Prostate gland (tissue), 2 donors: ENCODE data around the gene KCNK6. TPM values are rescaled to one million over a fixed set of nuclear protein-coding genes. Genes with fewer than 3 reads are reported as not detected.

ENCODE experiments used
- DNase-seq: peaks from one replicate; pipeline ENCODE4 v3.0.0-alpha.2; 2019; ENCODE audit warnings: low spot score
- H3K27ac ChIP-seq, 2 donors: fragments of 200-600 bp; sonication (generic); 2 replicates each; pipeline ENCODE4 v1.5.1; 2017 to 2019
- H3K27me3 ChIP-seq: fragments of 200-600 bp; sonication (generic); replicated peaks from 2 replicates; pipeline ENCODE4 v1.5.1; 2019; ENCODE audit not compliant: insufficient read depth
- H3K36me3 ChIP-seq, 2 donors: fragments of 200-600 bp; sonication (generic); 1 replicate in 1 of 2; 2 replicates in 1 of 2; pipeline versions ENCODE4 v1.5.1 to v1.8.1; 2017 to 2019
- H3K4me1 ChIP-seq: fragments of 200-600 bp; sonication (generic); replicated peaks from 2 replicates; pipeline ENCODE4 v1.5.1; 2019
- H3K4me3 ChIP-seq, 2 donors: fragments of 200-600 bp; sonication (generic); 2 replicates each; pipeline ENCODE4 v1.5.1; 2017 to 2019
- H3K9me3 ChIP-seq: fragments of 200-600 bp; sonication (generic); 2 replicates; pipeline ENCODE4 v1.5.1; 2017
- CTCF ChIP-seq, 4 experiments: fragments of 200-600 bp in 2 of 4; fragments of 450-650 bp in 2 of 4; sonication (generic) in 2 of 4; IDR thresholded peaks; 1 replicate in 3 of 4; 2 replicates in 1 of 4; pipeline ENCODE4 v1.5.1; 2016 to 2019; ENCODE audit warnings: antibody characterized with exemption in 4 of 4, mild to moderate bottlenecking in 2 of 4, moderate library complexity in 2 of 4
- POLR2A ChIP-seq: fragments of 450-650 bp; IDR thresholded peaks from one replicate; pipeline ENCODE4 v1.6.1; 2016; ENCODE audit warnings: antibody characterized with exemption, mild to moderate bottlenecking
- POLR2AphosphoS5 ChIP-seq: sonication (generic); formaldehyde crosslinking; IDR thresholded peaks from one replicate; pipeline ENCODE4 v1.6.1; 2017; ENCODE audit warnings: antibody characterized with exemption
- WGBS: methylation state at CpG from one replicate; pipeline ENCODE4 v1.1.5; 2018; 5-methylcytosine and 5-hydroxymethylcytosine counted together
- intact Hi-C: fragments of 100-400 bp; cut with DNase I; formaldehyde crosslinking; loops from one replicate; pipeline ENCODE4 v1.14.2; 2022
- small RNA-seq, 2 donors: library from RNA; depleted of rRNA; stranded (forward); fragments of <200 nt; gene quantifications; one replicate each; pipeline ENCODE3, GENCODE V24; 2016
- total RNA-seq, 2 donors: library from RNA; depleted of rRNA; stranded (reverse); fragments of >200 nt; gene quantifications; one replicate each; pipeline ENCODE4 v1.1.0, GENCODE V29; 2016

Gene KCNK6
- total RNA-seq, 2 donors from 2014 or later = 5.9 to 7.3 TPM

- no peak for DNase-seq
- H3K9me3 ChIP-seq = no peaks in the 10 kb centered on the region
- H3K27me3 ChIP-seq = no peaks in the 10 kb centered on the region
- peaks cover 8% of the 10 kb centered on the region for H3K4me1 ChIP-seq
- 89% methylated on average over 9 of the region's 9 CpGs for WGBS
- TF ChIP-seq POLR2AphosphoS5 (no peak), POLR2A (no peak), CTCF (IDR thresholded peaks at IDR 0.05) (no peak)
- intact Hi-C loops = no loop called here
- no peak overlapping the region for H3K27ac ChIP-seq
- peaks cover 12 to 37% of the 10 kb centered on the region in 2 donors for H3K36me3 ChIP-seq
- no peak overlapping the region for H3K4me3 ChIP-seq
Observed at GRCh38 chr19:38381138-38381537, 61.5 kb downstream of the KCNK6 start.

Small RNA genes within 50 kb of the gene (small RNA-seq; reads per million reads assigned to genes)
- 0 reads per million in 2 donors for gene RF00019

Other genes with a start within 250 kb of the KCNK6 start
- gene DPF1, start 95.6 kb upstream of the KCNK6 start, total RNA-seq = 1 to 10 TPM in 1 of 2 donors, not detected in 1; 1.8 TPM
- gene PPP1R14A, start 63.5 kb upstream of the KCNK6 start, total RNA-seq = 100 to 1,000 TPM in 1 of 2 donors, 10 to 100 TPM in 1; 44.1 to 151 TPM
- 100 to 1,000 TPM; 349 to 932 TPM for gene SPINT2, start 55.3 kb upstream of the KCNK6 start, total RNA-seq
- 10 to 100 TPM in 1 of 2 donors, 1 to 10 TPM in 1; 9.7 to 15.5 TPM for gene C19orf33, start 15.6 kb upstream of the KCNK6 start, total RNA-seq
- 10 to 100 TPM; 34.7 to 71.9 TPM for gene YIF1B, start 3.9 kb upstream of the KCNK6 start, total RNA-seq
- gene CATSPERG, start 16.0 kb downstream of the KCNK6 start, total RNA-seq = 10 to 100 TPM; 10.7 to 20.6 TPM
- gene PSMD8, start 54.7 kb downstream of the KCNK6 start, total RNA-seq = 100 to 1,000 TPM; 232 to 298 TPM
- 1 to 10 TPM in 1 of 2 donors, under 1 TPM in 1; 0.27 to 7.4 TPM for gene GGN, start 68.2 kb downstream of the KCNK6 start, total RNA-seq
- 1 to 10 TPM in 1 of 2 donors, under 1 TPM in 1; 0.82 to 3.3 TPM for gene SPRED3, start 68.9 kb downstream of the KCNK6 start, total RNA-seq
- 10 to 100 TPM; 19.9 to 59.5 TPM for gene FAM98C, start 83.2 kb downstream of the KCNK6 start, total RNA-seq
- gene RASGRP4, start 106.4 kb downstream of the KCNK6 start, total RNA-seq = 1 to 10 TPM; 1.4 to 1.6 TPM
- gene RYR1, start 113.8 kb downstream of the KCNK6 start, total RNA-seq = 1 to 10 TPM; 5.7 to 8.6 TPM